Activated CD4-positive, CD25-positive, alpha-beta regulatory T cell (primary cell): ENCODE measurements around the gene DENND1B.
"Not testable (repeated sequence)": the region's sequence is repeated elsewhere in the genome, so short reads cannot be mapped to it uniquely, and the experiment has no call there.

Experiments used
- DNase-seq, 4 experiments: peaks; one replicate each; lab custom pipeline; 2025; lab: John Stamatoyannopoulos, UW

Gene DENND1B

DNA sequence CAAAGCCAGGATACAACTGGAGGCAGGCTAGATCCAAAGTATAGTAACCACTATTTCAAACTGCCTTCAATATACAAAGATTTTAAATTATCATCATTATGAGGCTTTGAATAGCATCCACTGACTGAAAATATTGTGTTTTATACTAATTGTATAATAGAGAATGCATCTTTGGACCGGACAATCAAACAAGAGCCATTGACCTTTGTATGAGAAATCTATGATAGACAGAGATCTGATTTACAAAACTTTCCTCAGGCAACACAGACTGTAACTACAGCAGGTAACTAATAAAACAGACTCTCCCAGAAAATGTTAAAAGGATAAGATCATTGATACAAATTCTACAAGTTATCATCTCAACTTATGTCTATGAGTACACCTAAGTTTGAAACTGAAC is 152.9 kb downstream of the DENND1B start:
- no peak for DNase-seq

DNA sequence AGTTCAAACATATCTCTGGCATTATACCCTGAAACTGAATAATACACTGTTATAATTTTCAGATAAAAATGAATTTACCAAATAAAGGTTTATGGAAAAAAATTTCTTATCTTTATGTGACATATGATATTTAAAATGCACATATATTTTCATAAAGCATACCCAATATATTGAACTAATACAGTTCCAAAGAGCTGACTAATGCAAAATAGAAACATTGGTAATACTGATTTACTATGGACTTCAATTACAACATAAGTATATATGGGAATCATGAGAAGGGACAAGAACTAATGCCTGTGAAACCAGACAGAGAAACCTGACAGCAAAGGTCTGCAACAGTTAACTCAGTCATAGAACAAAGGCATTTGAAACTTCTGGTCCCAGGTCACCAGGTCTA is 153.5 kb downstream of the DENND1B start:
- DNase-seq = no peak

DNA sequence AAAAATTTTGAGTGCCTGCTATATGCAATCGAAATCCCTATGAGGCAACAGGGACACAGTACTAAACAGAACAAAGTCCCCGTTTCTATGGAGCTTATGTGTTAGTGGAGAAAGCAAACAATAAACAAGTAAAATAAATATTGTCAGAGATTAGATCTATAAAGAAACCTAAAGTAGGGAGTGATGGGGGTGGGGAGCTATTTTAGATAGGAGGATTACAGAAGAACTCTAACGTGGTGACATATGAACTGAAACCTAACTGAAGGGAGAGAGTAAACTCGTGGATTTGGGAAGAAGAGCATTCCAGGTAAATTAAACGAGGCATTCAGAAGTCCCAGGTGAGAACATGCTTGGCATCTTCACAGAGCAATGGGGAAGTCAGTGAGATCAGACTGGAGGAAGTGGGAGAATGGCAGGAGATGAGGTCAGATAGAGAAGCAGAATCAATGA is 154.5 kb downstream of the DENND1B start:
- no peak for DNase-seq

DNA sequence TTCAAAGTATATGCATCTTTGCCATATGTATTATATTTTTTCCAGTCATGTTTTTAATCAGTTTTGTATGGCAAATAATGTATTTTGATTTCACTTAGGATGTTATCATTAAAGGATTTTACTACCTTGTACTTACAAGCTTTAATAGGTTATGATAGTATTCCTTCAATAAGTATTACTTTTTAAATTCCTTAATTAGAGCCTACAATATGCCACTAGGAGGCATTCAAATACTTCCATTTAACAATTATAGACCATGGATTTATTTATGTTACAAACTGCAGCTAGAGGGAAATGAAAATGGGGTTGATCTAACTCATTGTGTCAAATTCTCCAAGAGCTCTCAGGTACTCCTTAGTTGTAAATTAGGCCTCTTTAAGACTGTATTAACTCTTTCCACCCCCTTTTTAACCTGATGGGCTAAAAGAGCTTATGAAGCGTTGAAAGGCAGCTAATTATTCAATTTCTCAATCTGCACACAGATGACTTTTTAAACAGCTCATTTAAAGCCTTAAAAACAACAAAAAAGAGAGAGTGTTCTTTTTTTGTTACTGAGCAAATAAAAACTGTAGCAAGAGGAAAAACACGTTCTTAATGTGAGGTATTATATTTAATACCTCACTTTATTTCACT is 156.2 kb downstream of the DENND1B start:
- DNase-seq = no peak

DNA sequence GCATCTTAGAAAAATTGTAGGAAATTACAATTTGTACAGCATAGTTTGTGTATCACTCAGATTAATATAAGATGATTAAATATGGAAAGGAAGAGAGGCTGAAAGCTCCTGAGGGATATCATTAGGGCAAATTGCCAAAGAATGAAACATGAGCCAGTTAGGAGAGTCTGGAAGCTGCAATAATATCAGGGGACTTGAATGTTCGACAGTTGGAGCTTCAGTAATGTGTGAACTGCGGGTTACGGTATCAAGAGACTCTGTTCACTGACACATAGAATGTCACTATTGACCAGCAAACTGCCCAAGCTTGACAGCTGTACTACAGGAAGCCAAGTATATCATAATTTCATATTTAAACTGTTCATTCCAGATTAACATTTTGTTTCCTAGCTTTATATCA is 157.2 kb downstream of the DENND1B start:
- DNase-seq = no peak

DNA sequence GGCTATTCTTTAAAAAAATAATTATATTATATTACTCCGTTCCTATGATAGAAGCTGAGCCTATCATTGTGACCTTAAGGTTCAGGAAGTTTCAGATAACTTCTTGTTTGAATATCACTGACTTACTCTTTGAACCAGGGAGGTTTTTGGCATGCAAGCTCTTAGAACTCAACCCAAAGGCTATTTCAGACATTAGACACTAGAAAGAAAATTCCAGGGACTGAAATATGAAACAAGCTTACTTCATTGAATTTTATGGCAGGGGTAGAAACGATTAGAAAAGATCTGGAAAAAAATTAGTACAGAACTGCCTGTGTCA is 159.6 kb downstream of the DENND1B start:
- no peak for DNase-seq

DNA sequence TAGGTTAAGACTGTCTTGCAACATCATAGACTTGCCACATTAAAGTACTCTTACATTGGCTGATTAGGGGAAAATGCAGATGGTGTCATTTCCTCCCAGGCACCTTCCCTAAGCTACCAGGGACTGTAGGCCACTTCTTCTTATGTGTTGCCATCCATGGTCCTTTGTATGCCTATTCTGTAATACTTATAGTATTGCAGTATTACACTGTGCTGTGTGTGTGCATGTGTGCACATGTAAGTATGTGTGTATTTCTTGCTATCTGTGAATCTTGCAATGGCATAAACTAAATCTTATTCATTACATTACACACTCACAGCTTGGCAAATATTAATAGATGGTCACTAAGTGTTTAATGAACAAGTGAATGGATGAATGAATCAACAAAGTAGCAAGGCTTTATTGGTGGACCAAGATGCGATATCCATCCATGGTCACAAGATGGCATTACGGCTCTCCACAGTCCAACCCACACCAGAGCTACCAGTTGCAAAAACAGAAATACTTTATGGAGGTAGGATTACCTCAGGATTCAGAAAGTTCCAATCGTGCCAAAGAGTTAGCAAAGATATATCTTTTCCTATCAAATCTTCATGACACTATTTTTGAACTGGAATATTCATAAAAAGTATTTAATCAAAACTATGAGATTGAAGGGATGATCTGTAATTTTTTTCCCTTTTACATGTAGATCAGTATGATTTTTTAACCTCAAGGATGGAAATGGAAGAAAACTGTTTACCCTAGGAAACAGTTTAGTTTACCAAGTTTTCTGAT is 160.2 kb downstream of the DENND1B start:
- no peak for DNase-seq

DNA sequence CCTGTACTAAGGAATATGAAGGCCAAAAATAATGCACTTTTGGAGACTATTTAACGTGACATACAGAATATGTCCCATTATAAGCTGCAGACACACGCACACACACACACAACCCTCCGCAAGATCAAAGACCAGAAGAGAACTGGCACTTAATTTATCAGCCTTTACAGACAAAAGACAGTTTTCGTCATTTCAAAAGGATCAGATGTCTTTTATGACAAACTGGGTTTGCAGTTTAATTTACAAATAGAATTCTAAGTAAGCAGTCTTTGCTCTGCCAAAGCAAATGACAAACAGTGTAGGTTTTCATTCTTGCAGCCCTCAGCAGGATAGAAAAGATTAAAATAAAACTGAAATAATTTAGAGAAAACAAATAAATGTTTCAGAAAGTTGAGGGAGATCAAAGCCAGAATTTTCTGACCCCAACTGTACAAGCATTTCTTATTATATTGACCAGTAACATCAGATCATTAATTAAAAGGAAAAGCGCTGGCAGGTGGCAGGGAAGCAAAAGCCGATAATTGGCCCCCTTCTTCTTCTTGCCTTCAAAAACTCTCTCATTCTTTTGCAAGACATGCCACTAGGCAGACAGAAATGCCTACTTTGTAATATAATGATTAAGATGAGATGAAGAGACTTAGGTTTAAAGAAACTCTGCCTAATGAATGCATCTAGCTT is 169.0 kb downstream of the DENND1B start:
- DNase-seq = no peak

DNA sequence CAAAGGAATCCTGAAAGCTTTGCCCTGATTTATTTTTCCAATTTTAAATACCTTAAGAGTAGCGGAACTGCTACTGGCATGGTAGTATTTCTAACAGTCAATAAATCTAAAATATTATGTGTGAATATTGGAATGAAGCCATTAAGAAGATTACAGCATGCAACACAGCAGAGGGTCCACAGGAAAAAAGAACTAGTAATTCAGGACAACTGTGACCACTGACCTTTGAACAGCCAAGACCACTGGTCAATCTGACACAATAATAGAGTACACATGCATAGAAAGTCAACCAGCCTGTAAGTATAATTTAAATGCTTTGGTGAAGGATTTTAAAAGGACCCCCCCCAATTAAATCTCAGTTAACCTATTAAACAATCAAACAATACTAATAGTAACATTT is 171.0 kb downstream of the DENND1B start:
- DNase-seq = no peak

DNA sequence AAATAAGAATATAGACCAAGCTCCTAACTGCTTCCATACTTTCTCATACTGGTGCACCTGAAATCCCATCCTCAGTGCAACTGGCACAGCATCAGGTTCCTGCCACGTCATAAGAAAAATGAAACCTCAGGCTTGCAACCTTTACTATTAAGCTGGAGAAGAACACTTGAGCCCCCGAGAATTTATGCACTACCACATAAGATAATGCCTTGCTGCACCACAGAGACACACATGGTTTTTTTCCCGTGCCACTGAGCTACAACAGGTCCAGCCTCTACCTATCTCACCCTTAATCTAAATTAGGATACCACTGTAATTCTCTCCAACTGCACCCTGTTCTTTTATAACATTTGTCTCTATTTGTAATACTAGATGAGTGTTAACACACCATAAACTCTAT is 174.5 kb downstream of the DENND1B start:
- DNase-seq = no peak

DNA sequence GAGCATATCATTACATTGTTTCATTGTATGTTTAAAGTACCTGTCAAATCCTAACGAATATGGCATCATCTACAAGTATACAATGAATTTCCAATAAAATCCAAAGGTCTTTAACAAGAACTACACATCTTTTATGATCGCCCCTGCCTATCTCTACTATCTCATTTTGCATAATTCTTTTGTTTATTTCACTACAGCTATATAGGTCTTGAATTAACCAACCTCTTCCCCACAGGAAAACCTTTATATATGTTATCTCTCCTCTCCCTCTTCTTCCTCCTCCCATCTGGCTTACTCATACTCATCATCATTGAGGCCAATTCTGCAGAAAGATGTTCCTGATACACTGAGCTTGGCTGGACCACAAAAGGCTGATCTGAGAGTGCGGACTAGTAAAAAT is 175.5 kb downstream of the DENND1B start:
- no peak for DNase-seq

DNA sequence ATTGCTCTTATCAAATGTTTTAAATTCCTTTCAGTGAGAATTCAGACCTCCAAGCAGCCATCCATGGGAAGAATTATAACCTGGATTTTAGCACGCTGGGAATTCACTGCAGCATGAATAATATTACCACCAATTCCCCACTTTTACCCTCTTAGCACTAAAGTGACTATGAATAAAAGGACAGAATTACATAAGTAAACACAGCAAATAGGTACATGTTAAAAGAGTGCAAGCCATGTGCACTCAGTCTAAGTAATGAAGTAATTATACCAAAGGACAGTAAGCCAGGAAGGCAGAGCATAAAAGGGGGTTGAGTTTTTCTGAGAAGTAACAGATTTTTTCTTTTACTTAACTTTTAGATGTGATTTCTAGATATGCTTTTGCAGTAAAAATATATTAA is 176.3 kb downstream of the DENND1B start:
- DNase-seq = no peak

DNA sequence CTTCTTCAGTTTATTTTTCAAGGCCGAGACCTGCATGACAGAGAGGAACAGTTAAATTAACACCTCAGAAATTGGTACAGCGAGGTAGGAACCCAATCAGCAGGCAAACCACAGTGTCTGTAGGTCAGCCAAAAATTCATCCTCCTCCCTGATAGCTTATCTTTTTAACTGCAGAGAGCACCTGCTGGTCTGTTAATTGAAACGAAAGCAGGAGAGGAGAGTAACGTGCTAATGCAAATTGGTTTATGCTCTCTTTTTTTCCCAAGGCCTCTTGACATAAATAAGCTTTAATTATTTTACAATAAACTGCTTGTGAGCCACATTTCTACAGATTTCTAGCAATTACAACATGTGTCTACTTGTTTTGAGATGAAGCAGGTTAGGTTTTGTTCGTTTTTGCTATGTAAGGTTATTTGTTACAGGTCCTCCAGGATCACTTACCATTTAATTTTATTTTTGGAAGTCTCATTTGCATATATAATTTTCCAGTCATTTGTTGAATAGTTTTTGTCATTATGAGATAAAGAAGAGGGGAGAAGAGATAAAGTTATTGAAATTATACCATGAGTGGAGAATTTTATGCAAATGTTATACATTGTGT is 179.9 kb downstream of the DENND1B start:
- no peak for DNase-seq

DNA sequence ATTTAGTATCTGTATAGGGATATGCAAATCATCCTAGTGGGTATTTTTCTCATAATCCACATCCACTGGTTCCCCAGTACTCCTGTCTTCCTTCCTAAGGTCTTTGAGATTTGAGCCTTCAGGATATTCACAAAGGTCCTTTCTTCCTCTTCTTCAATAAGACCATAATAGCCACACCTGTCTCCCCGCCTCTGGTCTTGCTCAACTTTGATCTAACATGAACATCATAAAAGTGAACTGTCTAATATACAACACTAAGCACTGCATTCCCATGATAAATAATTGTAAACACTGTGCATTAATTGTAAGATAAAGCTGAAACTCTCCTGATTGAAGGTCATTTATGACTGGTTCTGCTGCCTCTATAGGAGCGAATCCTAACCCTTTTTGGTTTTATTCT is 184.6 kb downstream of the DENND1B start:
- no peak for DNase-seq

DNA sequence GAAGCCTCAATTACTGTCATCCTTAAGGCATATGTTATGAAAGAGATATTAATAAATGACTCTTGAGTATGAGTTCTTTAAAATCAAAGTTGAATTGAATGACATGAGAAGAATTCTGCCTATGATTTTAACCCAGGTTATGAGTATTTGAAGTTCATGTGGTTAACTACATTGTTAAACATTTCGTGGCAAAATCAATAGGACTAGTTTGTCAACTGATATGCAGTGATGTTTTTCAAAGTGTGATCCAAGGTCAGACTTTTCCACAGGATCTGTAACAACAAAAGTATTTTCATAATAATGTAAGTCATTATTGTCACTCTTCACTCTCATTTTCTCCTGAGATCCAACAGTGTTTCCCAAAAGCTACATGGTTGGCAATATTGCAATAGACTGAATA is 189.5 kb downstream of the DENND1B start:
- DNase-seq = no peak

DNA sequence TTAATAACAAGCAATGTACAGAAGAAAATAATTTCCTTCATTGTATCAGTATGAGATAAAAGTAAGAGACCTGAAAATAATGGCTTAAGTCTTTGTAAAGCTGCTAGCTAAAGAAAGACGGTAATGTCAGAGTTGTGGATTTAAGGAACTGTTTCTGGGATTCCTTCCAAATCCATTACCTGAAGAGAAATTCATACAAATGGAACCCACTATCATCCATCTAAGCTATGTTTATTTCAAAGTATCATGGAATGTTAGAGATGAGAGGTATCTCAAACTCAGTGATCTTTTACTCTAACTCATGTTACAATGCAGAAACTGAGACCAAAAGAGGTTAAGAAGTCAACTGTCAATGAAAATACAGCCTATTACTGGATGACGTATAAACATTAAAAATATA is 197.7 kb downstream of the DENND1B start:
- no peak for DNase-seq

DNA sequence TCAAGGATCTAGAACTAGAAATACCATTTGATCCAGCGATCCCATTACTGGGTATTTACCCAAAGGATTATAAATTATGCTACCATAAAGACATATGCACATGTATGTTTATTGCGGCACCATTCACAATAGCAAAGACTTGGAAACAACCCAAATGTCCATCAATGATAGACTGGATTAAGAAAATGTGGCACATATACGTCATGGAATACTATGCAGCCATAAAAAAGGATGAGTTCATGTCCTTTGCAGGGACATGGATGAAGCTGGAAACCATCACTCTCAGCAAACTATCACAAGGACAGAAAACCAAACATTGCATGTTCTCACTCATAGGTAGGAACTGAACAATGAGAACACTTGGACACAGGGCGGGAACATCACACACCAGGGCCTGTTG is 199.7 kb downstream of the DENND1B start:
- DNase-seq = not testable (repeated sequence)

DNA sequence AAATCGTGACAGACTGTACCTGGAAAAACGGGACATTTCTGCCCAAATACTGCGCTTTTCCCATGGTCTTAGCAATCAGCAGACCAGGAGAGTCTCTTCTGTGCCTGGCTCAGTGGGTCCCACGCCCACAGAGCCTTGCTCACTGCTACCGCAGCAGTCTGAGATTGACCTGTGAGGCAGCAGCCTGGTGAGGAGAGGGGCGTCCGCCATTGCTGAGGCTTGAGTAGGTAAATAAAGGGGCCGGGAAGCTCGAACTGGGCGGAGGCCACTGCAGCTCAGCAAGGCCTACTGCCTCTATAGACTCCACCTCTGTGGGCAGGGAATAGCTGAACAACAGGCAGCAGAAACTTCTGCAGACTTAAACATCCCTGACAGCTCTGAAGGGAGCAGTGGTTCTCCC is 203.1 kb downstream of the DENND1B start:
- no peak for DNase-seq

DNA sequence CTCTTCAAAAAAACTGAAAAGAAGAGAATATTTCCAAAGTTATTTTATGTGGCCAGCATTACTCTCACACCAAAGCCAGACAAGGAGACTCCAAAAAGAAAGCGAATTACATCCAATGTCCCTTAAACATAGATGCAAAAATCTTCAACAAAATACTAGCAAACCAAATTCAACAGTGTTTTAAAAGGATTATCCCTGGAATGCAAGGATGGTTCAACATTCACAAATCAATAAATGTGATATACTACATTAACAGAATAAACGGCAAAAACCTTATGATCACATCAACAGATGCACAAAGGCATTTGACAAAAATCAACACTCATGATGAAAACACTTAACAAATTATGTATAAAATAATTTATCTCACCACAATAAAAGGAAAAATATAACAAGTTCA is 207.8 kb downstream of the DENND1B start:
- DNase-seq = no peak

DNA sequence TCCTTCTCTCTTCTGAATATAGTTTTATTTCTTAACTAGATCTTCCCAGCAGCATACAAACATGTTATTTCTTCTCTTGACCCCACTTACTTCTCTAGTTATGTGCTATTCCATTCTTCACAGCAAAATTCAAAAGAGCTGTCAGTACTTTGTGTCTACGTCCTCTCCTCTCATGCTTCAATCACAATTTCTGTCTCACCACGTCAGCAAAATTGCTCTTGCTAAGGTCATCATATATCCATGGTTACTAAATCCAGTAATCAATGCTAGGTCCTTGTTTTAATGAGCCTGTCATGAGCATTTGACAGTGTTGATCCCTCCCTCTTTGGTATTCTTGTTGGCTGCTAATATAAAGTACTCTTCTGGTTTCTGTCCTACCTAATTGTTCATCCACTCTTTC is 214.2 kb downstream of the DENND1B start:
- no peak for DNase-seq

DNA sequence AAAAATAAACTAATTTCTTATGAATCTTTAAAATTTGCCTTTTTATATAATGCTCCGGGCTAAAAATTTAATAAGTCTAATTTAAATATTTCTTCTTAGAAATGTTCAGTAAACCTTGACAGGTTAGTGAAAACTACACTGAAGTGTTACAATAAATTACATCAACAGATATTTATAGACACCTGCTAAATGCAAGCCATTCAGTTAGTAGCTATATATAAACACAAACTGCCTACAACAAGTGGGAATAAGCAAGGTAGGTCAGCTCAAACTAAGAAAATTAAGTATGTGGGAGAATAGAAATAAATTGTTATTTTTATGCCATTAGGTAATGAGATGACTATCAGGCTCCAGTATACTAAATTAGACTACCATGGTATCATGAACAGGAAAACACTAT is 215.6 kb downstream of the DENND1B start:
- DNase-seq = no peak

DNA sequence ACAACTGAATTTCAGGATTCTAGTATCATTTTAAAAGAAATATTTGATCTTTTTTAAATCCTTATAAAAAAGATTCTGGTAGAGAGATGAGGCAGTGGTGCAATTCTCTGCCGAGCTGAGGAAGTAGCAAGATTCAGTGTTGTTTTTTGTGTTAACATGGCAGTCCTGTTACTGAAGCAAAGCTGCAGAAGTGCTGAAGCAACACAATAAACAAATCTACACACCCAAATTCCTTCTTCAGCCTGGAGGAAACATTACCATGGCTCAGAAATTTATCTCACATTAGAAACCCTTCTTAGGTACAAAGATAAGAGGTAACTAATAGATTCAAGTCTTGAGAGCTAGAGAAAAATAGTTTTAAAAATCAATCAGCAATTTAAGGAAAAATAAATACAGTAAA is 216.0 kb downstream of the DENND1B start:
- DNase-seq = no peak

DNA sequence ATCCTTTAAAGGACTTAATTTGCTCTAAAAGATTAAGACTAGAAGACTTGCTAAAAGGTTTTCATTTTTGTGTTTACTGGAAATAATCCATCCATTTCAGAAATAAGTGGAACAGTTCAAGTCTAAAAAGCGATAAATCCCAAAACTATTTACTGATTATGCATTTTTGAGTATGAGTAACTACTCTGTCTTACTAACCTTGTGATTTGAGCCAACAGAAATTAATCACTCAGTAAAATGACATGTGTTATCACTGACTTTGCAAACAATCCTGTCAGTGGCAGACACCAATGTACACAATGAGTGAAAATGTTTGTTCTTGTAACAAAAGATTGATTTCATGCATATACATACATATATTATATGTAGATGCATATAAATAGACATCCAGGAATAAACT is 218.0 kb downstream of the DENND1B start:
- no peak for DNase-seq
